GM21529 (cell line): ENCODE data around the gene SMIM24.
"Not testable (repeated sequence)": the region's sequence is repeated elsewhere in the genome, so short reads cannot be mapped to it uniquely, and the experiment has no call there.

Experiments used
- ATAC-seq: cut with Tn5 transposase; IDR thresholded peaks from one replicate; pipeline ENCODE4 v1.9.1; 2021; ENCODE audit not compliant: unreplicated experiment

SMIM24 gene

GRCh38 chr19:3457528-3458228, 22.6 kb downstream of the SMIM24 start:
- no peak for ATAC-seq

GRCh38 chr19:3456925-3457527, 23.3 kb downstream of the SMIM24 start:
- no peak for ATAC-seq

GRCh38 chr19:3455960-3456601, 24.2 kb downstream of the SMIM24 start:
- no peak for ATAC-seq

GRCh38 chr19:3455393-3455955, 24.9 kb downstream of the SMIM24 start:
- no peak for ATAC-seq

GRCh38 chr19:3454656-3455392, 25.5 kb downstream of the SMIM24 start:
- no peak for ATAC-seq

GRCh38 chr19:3453840-3454239, 26.5 kb downstream of the SMIM24 start:
- no peak for ATAC-seq

GRCh38 chr19:3452942-3453214, 27.4 kb downstream of the SMIM24 start:
- not testable (repeated sequence) for ATAC-seq

- no peak for ATAC-seq
Measured at GRCh38 chr19:3452171-3452941, 28.0 kb downstream of the SMIM24 start.

- ATAC-seq, result no peak
Measured at GRCh38 chr19:3451451-3451866, 28.9 kb downstream of the SMIM24 start.

- no peak for ATAC-seq
Measured at GRCh38 chr19:3450796-3451411, 29.4 kb downstream of the SMIM24 start.

GRCh38 chr19:3448616-3449334, 31.6 kb downstream of the SMIM24 start:
- ATAC-seq, result no peak

- not testable (repeated sequence) for ATAC-seq
Measured at GRCh38 chr19:3446657-3447056, 33.7 kb downstream of the SMIM24 start.

GRCh38 chr19:3444695-3445234, 35.6 kb downstream of the SMIM24 start:
- ATAC-seq, result no peak

- ATAC-seq, result no peak
Measured at GRCh38 chr19:3443840-3444694, 36.3 kb downstream of the SMIM24 start.

- no peak for ATAC-seq
Measured at GRCh38 chr19:3442487-3443071, 37.7 kb downstream of the SMIM24 start.

- no peak for ATAC-seq
Measured at GRCh38 chr19:3441986-3442329, 38.4 kb downstream of the SMIM24 start.

- no peak for ATAC-seq
Measured at GRCh38 chr19:3441089-3441985, 39.0 kb downstream of the SMIM24 start.
